Ramos (cell line): ENCODE measurements around the gene CRADD.

Source experiments
- in situ Hi-C: fragments of 300-500 bp; cut with MboI; formaldehyde crosslinking; loops from one replicate; pipeline ENCODE4 v1.14.3; 2022; ENCODE audit warnings: low sequenced_read_pairs; ENCODE audit not compliant: unreplicated experiment

The CRADD gene

GRCh38 chr12:93802698-93803423 lies 125.7 kb downstream of the CRADD start:
- in situ Hi-C loops, result no loop called here

GRCh38 chr12:93803424-93803807 lies 126.2 kb downstream of the CRADD start:
- in situ Hi-C loops, result no loop called here

DNA sequence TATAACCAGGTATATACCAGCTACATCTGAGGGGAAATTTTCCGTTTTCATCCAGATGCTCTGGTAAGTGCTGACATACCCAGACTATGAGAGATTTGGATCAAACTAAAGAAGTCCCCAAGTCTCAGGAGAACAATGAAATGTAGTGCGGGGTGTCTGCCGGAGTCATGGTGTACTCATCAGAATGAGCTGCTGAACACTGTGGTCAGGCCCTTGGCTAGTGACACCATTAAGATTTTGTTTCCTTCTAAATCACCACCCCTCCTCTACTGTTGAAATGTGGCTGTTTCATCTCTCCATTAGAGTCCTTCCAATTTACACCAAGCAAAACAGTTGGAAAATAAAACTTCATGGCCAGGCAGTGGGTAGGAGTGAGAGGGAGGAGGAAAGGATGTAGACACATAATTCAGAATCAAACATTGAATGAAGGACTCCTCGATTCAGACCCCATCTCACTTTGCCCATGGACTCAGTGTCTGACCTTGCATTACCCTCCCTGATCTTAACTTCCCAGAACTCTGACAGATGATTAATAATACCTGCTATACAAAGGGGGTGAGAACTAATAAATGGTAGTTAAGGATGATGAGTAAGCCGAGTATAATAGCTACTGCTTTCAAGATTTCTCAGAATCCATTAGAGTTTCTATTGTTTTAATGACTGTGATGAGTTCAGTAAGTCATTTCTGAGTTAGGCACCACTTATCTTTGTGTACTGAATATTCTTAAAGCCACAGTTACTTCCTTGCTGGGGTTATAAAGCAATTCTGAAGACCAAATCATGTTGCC lies 127.4 kb downstream of the CRADD start:
- in situ Hi-C loops, result no loop called here

DNA sequence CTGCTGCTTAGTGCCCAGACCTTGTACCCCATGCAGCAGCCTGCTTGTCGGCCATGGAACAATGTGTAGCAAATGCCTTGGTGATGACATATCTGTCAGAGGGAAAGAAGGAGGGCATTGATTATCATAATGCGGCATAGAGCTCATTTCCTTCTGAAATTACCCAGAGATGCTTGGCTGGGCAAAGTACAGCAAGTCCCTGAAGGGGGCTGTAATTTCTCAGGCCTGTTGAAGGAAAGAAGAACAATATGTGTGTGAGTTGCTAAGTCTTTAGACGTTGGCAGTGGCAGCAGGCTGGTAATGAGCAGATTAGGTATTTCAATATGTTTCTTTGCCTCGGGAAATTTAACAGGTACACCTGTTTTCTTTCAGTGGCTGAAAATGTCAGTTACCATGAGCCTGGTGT lies 128.6 kb downstream of the CRADD start:
- in situ Hi-C loops, result no loop called here

GRCh38 chr12:93807354-93807753 lies 130.2 kb downstream of the CRADD start:
- in situ Hi-C loops, result no loop called here

DNA sequence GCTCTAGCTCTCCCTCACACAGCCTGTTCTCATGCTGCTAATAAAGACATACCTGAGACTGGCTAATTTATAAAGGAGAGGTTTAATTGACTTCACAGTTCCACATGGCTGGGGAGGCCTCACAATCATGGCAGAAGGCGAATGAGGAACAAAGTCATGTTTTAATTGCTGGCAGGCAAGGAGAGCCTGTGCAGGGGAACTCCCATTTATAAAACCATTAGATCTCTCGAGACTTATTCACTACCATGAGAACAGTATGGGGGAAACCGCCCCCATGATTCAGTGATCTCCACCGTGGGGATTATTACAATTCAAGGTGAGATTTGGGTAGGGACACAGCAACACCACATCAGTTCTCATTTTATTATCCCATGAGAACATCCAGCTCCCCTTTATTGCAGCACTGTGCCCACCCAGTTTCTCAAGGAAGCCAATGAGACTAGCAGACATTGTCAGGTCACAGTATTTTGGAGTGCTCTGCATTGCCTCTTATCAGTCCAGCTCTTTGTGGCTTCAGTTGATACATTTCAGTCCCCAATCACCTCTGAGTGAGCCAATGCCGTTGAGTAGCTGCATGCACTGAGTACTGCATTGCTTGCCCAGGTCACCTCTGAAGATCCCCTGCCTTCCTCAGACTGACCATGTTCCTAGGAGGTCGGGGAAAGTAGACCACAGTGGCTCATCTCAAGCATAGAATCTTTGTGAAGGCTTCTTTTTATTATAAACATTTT lies 131.2 kb downstream of the CRADD start:
- in situ Hi-C loops, result no loop called here

DNA sequence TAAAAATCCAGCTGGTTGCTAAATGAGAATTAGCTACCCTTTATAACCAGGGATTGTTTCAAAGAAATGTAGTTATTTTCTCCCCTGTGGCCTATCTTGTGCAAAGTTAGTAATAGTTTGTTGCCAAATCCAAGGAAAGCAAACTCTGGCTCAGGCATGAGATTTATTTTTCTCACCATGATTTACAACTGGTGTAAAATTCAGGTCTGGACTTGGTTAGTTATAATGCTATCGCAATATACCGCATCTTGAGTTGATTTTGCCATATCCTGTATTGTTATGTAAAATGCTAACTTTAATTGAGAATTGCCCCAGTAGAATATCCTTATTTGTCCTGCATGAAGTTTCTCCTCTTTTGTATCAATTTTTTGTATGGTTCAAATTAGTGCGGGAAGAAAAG lies 135.5 kb downstream of the CRADD start:
- in situ Hi-C loops, result no loop called here

DNA sequence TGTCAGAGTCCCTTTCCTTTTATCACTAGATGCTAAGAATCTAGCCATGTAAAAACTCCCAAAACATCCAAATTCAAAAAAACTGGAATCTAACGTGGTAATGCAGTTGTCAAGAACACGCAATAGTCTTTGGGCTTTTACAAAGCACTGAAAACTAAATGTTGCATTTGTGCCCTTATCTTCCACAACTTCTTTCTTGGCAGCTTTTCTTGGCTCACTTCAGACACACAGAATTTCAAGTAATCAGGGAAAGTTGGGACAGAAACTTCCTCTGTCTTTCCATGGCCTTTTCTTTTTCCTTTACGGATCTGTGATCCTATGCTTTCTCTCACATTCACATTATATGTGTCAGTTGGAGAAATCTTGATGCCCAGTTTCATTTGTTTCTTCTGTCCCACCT lies 136.0 kb downstream of the CRADD start:
- in situ Hi-C loops, result no loop called here

DNA sequence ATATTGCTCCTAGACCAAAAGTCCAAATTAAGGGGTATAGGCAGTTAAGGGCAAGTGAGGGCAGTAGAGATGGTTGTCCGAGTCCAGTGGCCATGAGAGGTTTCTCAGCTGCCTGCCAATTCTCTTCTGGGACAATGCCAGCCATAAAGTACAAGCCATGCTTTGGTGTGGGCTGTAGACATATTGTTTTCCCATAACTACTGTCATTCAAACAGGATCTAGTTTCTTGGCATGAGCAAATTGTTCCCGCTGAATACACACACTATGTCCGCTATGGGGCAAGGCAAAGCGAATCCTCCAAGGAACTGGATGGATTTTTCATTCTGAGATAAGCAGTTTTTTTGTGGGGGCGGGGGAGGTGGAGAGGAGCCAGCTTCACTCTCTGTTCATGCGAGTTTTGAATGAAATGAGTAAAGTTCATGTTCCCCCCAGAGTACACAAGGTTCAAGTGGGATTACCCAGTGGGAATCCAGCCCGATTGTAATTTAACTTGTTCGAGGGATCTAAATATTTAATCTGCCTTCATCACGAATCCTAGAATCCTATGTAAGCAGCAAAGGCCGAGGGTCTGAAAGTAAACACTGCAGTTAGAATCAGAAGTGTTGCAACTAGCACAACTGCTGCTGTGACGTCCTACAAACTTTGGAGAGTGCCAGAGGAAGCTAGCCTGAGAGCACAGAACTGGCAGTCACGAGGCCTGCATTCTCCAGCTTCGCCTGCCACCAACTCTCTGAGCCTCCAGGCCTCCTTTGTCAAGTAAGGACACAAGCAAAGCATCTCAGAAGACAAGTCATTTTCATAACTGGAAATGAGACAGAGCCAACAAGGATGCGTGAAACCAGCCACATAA lies 137.0 kb downstream of the CRADD start:
- in situ Hi-C loops, result no loop called here

DNA sequence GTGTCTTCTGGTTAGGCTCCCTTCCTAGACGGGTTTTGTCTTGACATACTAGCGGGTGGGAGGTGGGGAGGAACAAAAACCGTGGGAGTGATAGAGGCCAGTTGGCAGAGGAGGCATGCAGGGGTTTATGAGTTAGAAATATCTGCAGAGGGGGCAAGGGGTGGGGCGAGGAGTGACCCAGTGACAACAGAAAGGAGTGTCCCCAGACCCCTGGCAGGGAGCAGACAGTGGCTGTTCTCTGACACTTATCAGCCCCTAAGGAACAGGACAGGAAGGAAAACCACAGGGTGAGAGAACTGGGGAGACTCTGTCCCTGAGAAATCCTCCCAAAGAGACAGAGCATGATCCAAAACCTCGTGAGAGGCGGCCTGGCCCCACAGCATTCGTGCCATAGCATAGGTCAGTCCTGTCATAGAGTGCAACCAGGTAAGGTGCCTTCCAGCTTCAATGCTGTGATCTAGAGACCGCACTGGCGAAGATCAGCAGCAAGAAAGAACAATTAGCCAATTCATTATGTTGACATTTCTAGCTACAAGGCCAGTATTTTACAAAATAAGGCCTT lies 141.4 kb downstream of the CRADD start:
- in situ Hi-C loops, result no loop called here

GRCh38 chr12:93819050-93819491 lies 141.9 kb downstream of the CRADD start:
- in situ Hi-C loops, result no loop called here

DNA sequence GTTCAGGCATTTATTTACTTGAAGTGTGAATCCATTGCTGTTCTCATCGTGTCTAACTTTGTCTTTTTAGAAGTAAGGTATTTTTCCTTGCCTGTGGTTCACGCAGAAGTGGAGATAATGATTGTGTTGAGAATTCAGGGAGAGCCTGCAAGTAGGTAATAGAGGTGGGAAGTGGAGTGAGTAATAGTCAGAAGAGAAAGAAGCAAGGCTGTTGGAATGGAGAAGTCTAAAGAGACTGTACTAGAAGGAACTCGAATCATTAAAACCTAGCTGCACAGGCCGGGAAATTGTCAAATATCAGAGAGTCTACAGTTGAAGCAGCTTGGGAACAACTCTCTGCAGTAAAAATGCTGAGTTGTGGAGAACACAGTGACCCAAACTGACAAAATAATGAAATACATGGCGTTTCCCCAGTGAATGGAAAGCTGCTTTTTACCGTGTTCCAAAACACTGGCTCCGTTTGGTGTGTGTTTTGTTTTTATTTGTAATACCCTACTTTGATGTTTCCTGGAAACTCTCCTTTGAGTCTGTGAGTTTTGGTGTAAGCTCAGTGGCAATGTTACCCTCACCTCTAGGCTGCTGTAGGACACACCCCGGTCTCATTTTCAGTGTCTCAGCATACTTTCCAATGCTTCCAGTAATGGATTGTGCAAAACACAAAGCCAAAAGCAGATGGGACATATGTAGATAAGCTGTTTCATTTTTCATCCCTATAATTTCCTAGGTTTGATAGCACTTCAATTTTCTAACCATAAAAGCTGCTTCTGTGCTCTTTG lies 146.6 kb downstream of the CRADD start:
- in situ Hi-C loops, result no loop called here

GRCh38 chr12:93824514-93825500 lies 147.6 kb downstream of the CRADD start:
- in situ Hi-C loops, result no loop called here

DNA sequence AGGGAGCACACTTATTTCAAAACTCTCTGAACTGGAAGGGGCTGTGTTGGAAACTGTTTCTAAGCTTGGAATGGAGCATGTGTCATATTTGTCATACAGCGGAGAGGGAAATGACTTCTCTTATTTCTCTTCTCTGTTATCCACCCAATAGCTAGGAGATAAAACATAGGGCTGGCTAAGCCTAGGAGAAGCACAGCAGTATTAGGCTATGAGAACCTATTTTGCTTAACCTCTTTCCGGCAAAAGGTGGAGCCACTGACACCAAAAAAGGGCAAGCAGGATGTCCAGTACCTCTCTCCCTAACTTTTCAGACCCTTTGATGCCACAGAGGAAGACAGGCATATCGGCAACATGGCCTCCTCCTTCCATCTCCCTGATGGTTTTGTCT lies 148.3 kb downstream of the CRADD start:
- in situ Hi-C loops, result no loop called here

DNA sequence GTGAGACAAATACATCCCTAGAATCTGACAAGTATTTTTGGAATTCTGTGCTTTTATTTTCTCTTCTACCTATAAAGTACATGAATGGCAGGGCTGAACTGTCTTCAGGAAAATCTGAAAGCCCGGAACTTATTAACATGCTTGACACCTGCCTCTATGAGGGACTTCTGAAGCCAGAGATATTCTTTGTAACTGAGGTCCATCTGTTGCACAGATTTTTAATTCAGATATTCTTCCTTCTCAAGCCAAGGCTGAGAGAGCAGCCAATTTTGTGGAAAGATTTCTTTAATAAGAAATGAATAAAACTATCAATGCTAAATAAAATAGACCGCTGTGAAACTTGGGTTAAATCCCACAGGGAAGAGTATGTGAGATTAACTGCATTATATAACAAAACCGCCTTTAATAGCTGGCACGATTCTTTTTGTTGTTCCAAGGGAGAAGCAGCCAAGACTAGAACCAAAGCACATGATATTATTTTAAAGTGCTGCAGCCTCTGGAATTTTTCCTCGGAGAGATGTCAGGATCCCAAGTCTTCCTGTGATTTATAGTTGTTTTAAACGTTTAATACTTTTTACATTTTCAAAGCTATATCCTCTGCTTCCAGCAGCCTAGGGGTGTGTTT lies 148.9 kb downstream of the CRADD start:
- in situ Hi-C loops, result no loop called here

GRCh38 chr12:93827179-93827578 lies 150.0 kb downstream of the CRADD start:
- in situ Hi-C loops, result no loop called here

- in situ Hi-C loops, result no loop called here
Observed at GRCh38 chr12:93827669-93828068, 150.5 kb downstream of the CRADD start.

DNA sequence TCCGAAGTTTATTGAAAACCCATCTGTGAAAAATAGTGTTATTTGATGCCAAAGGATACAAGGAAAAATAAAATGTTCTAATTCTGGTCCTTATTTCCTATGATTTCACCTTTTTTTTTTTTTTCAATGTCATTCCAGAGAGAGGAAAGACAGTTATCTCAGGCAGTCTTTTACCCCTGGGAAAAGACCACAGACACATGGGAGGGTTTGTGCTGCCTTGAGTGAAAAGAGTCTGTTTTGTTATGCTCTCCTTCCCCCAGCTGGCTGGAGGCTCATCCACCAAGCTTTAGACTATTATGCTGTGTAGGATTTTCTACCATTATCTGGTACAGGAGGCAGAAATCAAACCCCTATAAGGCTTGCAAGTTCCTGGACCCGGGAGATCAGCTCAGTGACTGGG lies 151.8 kb downstream of the CRADD start:
- in situ Hi-C loops, result no loop called here
